ENCODE measurements around the gene HCFC1.

Gene HCFC1

DNA sequence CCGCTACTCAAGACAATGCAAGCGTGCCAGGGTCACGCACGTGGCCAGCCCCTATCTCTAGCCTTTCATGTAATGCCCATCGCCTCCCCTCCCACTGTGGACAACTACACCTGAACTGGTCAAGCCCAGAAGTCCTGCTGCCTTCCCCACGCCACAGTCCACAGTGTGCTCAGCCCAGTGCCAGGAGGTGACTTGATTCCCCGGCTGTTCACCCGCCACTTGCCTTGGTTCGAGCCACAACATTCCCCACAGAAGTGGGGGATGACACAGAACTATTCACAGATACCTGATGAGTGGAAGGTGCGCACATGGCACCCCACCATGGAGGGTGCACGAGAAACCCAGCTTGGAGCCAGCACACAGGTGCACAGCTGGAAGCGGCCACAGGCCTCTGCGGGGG is 52.3 kb downstream of the HCFC1 start:
- Histone ChIP-seq H3K4me1 (ENCODE audit: control insufficient read depth in 1 of 2, insufficient read depth in 2 of 2, low read length in 2 of 2) (peaks cover 0 to 3% of the 10 kb centered on the region in 2 experiments), H2AFZ (ENCODE audit: insufficient read depth, low read length, poor library complexity) (no peak overlapping the region), H3K79me2 (ENCODE audit: control insufficient read depth, insufficient read depth, low read length, poor library complexity) (no peaks in the 10 kb centered on the region), H4K8ac (ENCODE audit: low read depth, low read length) (no peak overlapping the region), H2AK5ac (ENCODE audit: low read length) (no peak overlapping the region), H4K12ac (ENCODE audit: low read depth, low read length) (no peak overlapping the region), H3K36me3 (ENCODE audit: control insufficient read depth in 1 of 2, insufficient read depth in 2 of 2, low read length in 2 of 2) (no peaks in the 10 kb centered on the region), H3K9ac (ENCODE audit: low read length) (no peak overlapping the region), H3K23ac (ENCODE audit: low read length) (no peak overlapping the region), H2BK12ac (ENCODE audit: low read length) (no peak overlapping the region), H3K79me1 (ENCODE audit: low read length) (no peaks in the 10 kb centered on the region), H3K4me2 (ENCODE audit: low read length) (no peak overlapping the region), H3K27ac (ENCODE audit: low read depth, low read length) (no peak overlapping the region), H2BK120ac (ENCODE audit: insufficient read depth, low read length, poor library complexity) (no peak overlapping the region), H3K9me3 (ENCODE audit: insufficient read depth, low read depth, low read length) (peaks cover 2% of the 10 kb centered on the region), H4K91ac (ENCODE audit: low read depth, low read length) (no peak overlapping the region), H3K27me3 (ENCODE audit: insufficient read depth, low read length) (no peaks in the 10 kb centered on the region), H3K4ac (ENCODE audit: low read depth, low read length) (no peak overlapping the region), H3K18ac (ENCODE audit: low read length) (no peak overlapping the region), H3K4me3 (ENCODE audit: low read depth, low read length) (no peak overlapping the region), H3K14ac (ENCODE audit: low read length) (no peak overlapping the region), H2BK5ac (ENCODE audit: low read depth, low read length, poor library complexity) (no peak overlapping the region)
- no peak for DNase-seq
- no CpG with 5 or more reads among the region's 13 CpGs for WGBS (ENCODE audit: extremely low coverage, insufficient coverage, insufficient read length)

DNA sequence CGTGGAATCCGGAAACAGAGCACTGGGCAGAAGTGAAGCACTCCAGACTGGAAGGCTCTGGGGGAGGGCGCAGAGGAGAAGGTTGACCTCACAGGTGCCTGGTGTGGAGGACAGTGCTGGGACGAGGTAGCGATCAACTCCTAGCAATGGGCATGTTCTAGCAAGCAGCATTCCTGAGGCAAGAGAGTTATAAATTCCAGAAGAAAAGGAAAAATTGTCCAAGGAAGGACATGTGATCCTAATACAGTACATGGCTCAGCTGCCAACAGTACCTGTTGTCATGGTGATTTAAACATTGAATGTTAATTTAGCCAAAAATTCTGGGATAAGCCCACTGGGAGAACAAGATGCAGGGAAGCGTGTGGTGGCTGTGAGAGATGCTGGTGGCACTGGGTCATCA is 53.7 kb downstream of the HCFC1 start:
- Histone ChIP-seq H3K4me3 (ENCODE audit: low read depth, low read length) (no peak overlapping the region), H3K4ac (ENCODE audit: low read depth, low read length) (no peak overlapping the region), H3K27ac (ENCODE audit: low read depth, low read length) (no peak overlapping the region), H3K79me1 (ENCODE audit: low read length) (no peaks in the 10 kb centered on the region), H3K79me2 (ENCODE audit: control insufficient read depth, insufficient read depth, low read length, poor library complexity) (no peaks in the 10 kb centered on the region), H2BK12ac (ENCODE audit: low read length) (no peak overlapping the region), H3K23ac (ENCODE audit: low read length) (no peak overlapping the region), H4K91ac (ENCODE audit: low read depth, low read length) (no peak overlapping the region), H2AFZ (ENCODE audit: insufficient read depth, low read length, poor library complexity) (no peak overlapping the region), H3K14ac (ENCODE audit: low read length) (no peak overlapping the region), H4K8ac (ENCODE audit: low read depth, low read length) (no peak overlapping the region), H3K36me3 (ENCODE audit: control insufficient read depth in 1 of 2, insufficient read depth in 2 of 2, low read length in 2 of 2) (no peaks in the 10 kb centered on the region), H2BK120ac (ENCODE audit: insufficient read depth, low read length, poor library complexity) (no peak overlapping the region), H3K4me1 (ENCODE audit: control insufficient read depth in 1 of 2, insufficient read depth in 2 of 2, low read length in 2 of 2) (peaks cover 0 to 3% of the 10 kb centered on the region in 2 experiments), H2BK5ac (ENCODE audit: low read depth, low read length, poor library complexity) (no peak overlapping the region), H3K27me3 (ENCODE audit: insufficient read depth, low read length) (no peaks in the 10 kb centered on the region), H3K9me3 (ENCODE audit: insufficient read depth, low read depth, low read length) (peaks cover 2% of the 10 kb centered on the region), H4K12ac (ENCODE audit: low read depth, low read length) (no peak overlapping the region), H3K18ac (ENCODE audit: low read length) (no peak overlapping the region), H3K9ac (ENCODE audit: low read length) (no peak overlapping the region), H2AK5ac (ENCODE audit: low read length) (no peak overlapping the region), H3K4me2 (ENCODE audit: low read length) (no peak overlapping the region)
- WGBS (ENCODE audit: extremely low coverage, insufficient coverage, insufficient read length) = no CpG with 5 or more reads among the region's 6 CpGs
- DNase-seq = no peak

DNA sequence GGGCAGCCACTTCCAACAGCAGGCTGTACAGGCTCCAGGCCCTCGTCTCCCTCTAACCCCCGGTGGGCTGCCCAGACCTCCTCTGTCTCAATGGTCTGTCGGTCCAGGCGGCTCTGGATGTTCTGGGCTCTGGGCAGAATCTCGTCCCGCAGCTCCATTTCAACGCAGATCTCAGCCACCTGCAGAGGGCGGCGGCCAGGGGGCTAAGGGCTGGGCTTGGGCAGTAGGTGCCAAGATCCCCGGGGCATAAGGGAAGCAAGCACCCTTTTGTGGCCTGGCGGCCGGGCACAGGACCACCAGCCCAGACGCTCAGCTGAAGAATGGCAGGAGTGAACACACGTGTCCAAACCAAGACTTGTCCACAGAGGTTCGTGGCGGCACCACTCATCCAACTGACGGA is 57.9 kb downstream of the HCFC1 start:
- Histone ChIP-seq H3K27me3 (ENCODE audit: insufficient read depth, low read length) (no peaks in the 10 kb centered on the region), H3K4me1 (ENCODE audit: control insufficient read depth in 1 of 2, insufficient read depth in 2 of 2, low read length in 2 of 2) (no peaks in the 10 kb centered on the region), H3K4me3 (ENCODE audit: low read depth, low read length) (no peak overlapping the region), H4K8ac (ENCODE audit: low read depth, low read length) (no peak overlapping the region), H2AFZ (ENCODE audit: insufficient read depth, low read length, poor library complexity) (no peak overlapping the region), H2BK120ac (ENCODE audit: insufficient read depth, low read length, poor library complexity) (no peak overlapping the region), H2AK5ac (ENCODE audit: low read length) (no peak overlapping the region), H4K91ac (ENCODE audit: low read depth, low read length) (no peak overlapping the region), H2BK12ac (ENCODE audit: low read length) (no peak overlapping the region), H3K27ac (ENCODE audit: low read depth, low read length) (no peak overlapping the region), H2BK5ac (ENCODE audit: low read depth, low read length, poor library complexity) (no peak overlapping the region), H3K9ac (ENCODE audit: low read length) (no peak overlapping the region), H3K9me3 (ENCODE audit: insufficient read depth, low read depth, low read length) (no peaks in the 10 kb centered on the region), H3K23ac (ENCODE audit: low read length) (no peak overlapping the region), H3K79me2 (ENCODE audit: control insufficient read depth, insufficient read depth, low read length, poor library complexity) (no peaks in the 10 kb centered on the region), H3K4me2 (ENCODE audit: low read length) (no peak overlapping the region), H4K12ac (ENCODE audit: low read depth, low read length) (no peak overlapping the region), H3K36me3 (ENCODE audit: control insufficient read depth in 1 of 2, insufficient read depth in 2 of 2, low read length in 2 of 2) (no peaks in the 10 kb centered on the region), H3K14ac (ENCODE audit: low read length) (no peak overlapping the region), H3K18ac (ENCODE audit: low read length) (no peak overlapping the region), H3K4ac (ENCODE audit: low read depth, low read length) (no peak overlapping the region), H3K79me1 (ENCODE audit: low read length) (no peaks in the 10 kb centered on the region)
- DNase-seq = no peak
- no CpG with 5 or more reads among the region's 17 CpGs for WGBS (ENCODE audit: extremely low coverage, insufficient coverage, insufficient read length)

DNA sequence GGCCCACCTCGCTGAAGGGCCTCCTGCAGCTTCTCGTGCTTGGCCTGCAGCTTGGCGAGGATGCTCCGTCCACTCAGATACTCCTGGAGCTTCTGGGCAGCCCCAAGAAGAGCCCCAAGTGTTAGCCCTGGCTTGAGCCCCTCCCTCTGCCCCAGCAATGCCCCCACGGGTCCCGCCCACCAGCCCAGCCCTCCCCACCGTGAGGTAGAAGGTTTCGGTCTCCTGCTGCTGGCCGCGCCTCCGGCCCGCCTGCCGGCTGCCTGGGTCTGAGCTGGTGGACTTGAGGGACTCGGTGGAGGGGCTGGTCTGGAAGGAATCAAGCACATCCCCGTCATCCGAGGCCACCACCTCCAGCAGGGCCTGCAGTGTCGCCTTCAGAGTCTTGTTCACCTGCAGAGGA is 58.4 kb downstream of the HCFC1 start:
- no peak for DNase-seq
- H3K27ac ChIP-seq (ENCODE audit: low read depth, low read length) = no peak overlapping the region
- no peak overlapping the region for H3K23ac ChIP-seq (ENCODE audit: low read length)
- H3K14ac ChIP-seq (ENCODE audit: low read length) = no peak overlapping the region
- H2BK12ac ChIP-seq (ENCODE audit: low read length) = no peak overlapping the region
- H4K91ac ChIP-seq (ENCODE audit: low read depth, low read length) = no peak overlapping the region
- no peaks in the 10 kb centered on the region for H3K27me3 ChIP-seq (ENCODE audit: insufficient read depth, low read length)
- H3K79me1 ChIP-seq (ENCODE audit: low read length) = no peaks in the 10 kb centered on the region
- H3K36me3 ChIP-seq (ENCODE audit: control insufficient read depth in 1 of 2, insufficient read depth in 2 of 2, low read length in 2 of 2) = no peaks in the 10 kb centered on the region
- no peak overlapping the region for H4K12ac ChIP-seq (ENCODE audit: low read depth, low read length)
- no peak overlapping the region for H2BK120ac ChIP-seq (ENCODE audit: insufficient read depth, low read length, poor library complexity)
- no peaks in the 10 kb centered on the region for H3K79me2 ChIP-seq (ENCODE audit: control insufficient read depth, insufficient read depth, low read length, poor library complexity)
- H2AFZ ChIP-seq (ENCODE audit: insufficient read depth, low read length, poor library complexity) = no peak overlapping the region
- no peaks in the 10 kb centered on the region for H3K4me1 ChIP-seq (ENCODE audit: control insufficient read depth in 1 of 2, insufficient read depth in 2 of 2, low read length in 2 of 2)
- no peak overlapping the region for H3K4me2 ChIP-seq (ENCODE audit: low read length)
- no CpG with 5 or more reads among the region's 17 CpGs for WGBS (ENCODE audit: extremely low coverage, insufficient coverage, insufficient read length)
- no peaks in the 10 kb centered on the region for H3K9me3 ChIP-seq (ENCODE audit: insufficient read depth, low read depth, low read length)
- no peak overlapping the region for H3K18ac ChIP-seq (ENCODE audit: low read length)
- no peak overlapping the region for H2BK5ac ChIP-seq (ENCODE audit: low read depth, low read length, poor library complexity)
- no peak overlapping the region for H2AK5ac ChIP-seq (ENCODE audit: low read length)
- H3K4ac ChIP-seq (ENCODE audit: low read depth, low read length) = no peak overlapping the region
- no peak overlapping the region for H3K9ac ChIP-seq (ENCODE audit: low read length)
- no peak overlapping the region for H4K8ac ChIP-seq (ENCODE audit: low read depth, low read length)
- H3K4me3 ChIP-seq (ENCODE audit: low read depth, low read length) = no peak overlapping the region
